OCI-M2 (cell line): ENCODE results near the gene SLFNL1.
A peak's percentile ranks its signal among the peaks of the same experiment; 100 is the strongest.

Source experiments
- DNase-seq: peaks from one replicate; lab custom pipeline; 2025; ENCODE audit not compliant: unreplicated experiment; lab: John Stamatoyannopoulos, UW

SLFNL1 gene

DNA sequence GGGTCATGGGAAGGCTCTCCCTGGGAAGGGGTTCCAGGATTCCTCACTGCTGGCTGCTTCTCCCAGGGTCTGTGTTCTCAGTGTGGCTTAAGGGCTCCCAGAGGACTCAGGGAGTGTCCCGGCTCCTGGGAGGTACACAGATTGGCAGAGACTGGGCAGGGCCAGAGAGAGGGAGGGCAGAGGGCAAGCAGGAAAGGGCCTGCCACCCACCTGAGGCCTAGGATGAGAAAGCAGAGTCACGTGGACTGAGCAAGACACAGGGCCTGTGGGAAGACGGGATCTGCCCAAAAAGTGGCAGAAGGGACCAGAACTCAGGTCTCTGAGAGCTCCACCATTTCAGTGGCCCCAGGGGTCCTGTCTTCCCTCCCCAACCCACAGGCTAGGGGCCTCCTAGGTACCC is 871 bp downstream of the SLFNL1 start:
- DNase-seq = no peak

DNA sequence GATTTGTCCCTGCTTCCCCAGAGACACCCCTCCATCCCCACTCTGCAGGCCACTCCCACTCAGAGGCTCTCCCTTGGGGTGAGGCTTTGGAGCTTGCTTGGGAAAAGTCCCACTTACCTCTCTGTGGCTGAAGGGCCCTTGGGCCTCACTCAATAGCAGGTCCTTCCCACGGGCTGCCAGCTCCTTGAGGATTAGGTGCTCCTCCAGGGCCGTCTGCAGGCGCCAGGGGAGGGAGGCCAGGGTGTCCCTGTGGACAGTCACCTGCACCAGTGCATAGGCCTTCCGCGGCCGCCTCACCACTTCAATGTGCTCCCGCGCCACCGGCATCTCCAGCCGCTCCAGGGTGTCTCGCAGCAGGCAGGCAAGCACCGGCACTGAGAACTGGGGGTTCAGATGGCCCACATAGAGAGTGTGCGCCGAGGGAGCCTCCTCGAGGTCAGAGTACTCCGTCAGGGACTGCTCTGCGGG is 1.4 kb downstream of the SLFNL1 start:
- DNase-seq = no peak

DNA sequence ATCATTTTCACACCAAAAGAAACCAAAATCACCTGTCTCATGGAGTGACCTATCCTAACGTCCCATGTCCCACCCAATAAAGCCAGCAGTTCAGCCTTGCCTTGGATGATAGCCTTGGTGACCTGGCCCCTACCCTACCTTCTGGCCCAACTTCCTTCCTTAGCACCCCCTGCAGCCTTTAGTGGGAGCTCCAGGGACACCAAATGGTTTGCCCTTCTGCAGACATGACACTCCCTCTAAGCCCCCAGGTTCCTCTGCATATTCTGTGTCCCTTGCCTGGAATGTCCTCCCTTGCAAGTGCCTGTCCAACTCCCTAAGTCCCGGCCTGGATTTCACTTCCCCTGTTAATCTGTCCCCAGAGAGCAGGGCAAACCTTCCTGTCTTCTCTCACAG is 2.2 kb downstream of the SLFNL1 start:
- no peak for DNase-seq

DNA sequence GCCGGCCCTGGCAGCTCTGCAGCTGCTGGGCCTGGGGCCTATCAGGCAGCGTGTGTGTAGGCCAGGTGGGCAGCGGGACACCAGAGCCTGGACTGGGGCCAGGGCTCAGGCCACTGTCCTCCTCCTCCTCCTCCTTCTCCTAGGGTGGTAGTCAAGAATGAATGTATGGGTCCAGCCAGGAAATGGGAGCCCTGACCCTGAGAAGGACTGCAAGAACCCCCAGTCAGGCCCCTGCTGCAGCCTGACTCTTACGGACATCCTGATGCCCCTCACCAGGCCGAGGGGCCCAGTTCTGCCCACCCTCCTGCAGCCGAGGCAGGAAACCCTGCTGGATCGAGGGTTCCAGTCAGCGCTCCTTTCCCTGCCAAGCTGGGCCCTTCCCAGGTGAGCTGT is 3.5 kb downstream of the SLFNL1 start:
- no peak for DNase-seq

DNA sequence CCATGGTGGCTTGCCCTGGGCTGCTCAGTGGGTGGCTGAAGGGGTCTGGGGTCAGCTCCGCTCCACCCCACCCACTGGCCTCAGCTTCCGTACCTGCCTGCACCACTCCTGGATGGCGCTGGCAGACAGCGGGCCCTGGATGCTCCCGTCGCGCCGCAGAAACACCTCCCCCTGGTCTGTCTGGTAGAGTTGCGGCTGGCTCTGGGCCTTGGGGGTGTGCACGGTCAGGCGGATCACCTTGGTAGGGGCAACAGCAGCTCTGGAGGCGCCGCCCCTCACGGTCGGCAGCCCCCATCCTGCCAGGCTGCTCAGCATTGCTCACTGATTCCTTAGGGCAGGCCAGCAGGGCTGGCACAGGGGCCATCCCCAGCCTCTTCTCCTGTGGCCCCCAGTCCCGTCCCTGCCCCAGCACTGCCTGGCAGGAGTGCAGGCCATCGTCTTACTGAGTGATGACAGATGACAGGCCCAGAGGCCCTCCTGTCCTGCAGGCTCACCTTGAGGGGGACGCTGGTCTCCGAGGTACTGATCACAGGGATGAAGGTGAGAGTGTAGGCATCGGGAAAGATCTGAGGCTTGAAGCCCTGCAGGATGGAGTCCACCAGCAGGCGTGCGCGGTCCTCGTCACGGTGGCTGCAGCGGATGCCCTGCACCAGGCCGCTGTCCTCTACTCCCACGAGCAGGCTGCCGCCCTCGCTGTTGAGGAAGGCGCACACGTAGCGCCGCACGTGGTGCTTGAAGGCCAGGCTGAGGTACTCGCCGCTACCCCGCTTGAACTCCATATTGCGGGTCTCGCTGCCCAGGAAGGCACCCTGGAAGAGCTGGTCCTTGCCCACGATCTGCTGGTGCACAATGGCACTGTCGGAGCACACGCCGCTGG is 4.1 kb downstream of the SLFNL1 start:
- DNase-seq = no peak

DNA sequence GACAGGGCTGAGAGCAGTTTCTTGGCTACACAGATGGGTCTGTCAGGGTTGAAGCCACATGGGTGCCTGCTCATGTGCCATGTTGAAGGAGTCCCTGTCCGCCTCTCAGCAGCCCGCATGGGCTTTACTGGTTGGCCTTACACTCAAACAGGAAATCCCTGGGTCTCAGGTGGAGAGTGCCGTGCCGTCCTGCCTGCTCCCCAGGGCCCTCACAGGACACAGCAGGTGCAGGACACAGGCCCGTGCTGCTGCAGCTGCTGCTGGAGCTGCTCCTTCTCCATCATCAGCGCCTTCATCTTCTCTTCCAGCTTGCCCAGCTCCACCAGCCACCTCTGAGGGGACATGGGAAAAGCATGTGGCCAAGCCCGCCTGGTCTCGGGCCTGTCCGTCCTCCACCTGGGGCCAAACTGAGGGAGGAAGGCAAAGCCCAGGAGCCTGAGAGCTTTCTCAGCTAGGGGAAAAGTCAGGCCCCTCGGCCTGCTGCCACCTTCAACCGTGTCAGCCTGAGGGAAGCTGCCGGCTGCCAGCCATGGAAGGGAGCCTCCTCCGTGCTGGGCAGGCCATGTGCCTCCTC is 5.5 kb downstream of the SLFNL1 start:
- DNase-seq = no peak

DNA sequence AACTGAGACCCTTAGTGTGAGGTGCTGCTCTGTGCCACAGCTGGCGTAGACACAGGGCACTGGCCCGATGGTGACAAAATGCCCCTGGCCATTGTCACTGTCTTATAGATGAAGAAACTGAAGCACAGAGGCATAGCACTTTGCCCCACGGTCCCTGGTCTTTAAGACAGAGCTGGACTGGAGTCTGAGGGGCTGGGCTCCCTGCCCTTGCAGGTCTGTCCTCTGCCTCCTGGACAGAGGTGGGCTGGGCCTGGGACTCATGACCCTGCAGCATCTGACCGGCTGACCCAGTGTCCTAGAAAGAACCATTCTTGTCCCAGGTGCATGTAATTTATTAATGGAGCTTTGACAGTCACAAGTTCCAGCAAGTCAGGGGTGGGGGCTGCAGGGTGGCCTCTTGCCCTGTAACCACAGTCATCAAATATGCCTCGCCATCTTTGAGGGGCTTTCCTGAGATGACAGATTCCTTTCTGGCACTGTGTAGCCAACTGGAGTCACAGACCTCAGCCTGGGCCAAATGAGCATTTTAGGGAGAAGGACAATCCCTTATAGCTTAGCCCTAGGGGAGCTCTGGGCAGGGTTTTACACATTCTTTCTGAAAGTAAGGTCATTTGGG is 6.1 kb downstream of the SLFNL1 start:
- no peak for DNase-seq

DNA sequence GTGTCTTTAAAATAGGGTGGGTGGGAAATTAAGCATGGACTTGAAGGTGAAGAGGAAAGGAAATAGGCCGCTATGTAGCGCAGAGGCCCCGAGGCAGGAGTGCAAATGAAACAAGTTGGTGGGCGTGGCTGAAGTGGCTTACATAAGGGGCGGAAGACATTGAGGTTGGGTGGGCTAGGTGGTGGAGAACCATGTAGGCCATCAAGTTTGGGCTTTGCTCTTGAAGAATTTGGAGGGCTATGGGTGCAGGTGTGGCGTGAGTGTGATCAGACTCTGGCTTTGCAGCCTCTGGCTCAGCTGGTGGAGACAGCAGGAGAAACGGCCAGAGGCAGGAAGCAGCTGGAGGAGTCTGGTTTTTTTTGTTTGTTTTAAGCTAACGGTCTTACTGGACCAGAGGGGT is 6.7 kb downstream of the SLFNL1 start:
- DNase-seq = no peak

DNA sequence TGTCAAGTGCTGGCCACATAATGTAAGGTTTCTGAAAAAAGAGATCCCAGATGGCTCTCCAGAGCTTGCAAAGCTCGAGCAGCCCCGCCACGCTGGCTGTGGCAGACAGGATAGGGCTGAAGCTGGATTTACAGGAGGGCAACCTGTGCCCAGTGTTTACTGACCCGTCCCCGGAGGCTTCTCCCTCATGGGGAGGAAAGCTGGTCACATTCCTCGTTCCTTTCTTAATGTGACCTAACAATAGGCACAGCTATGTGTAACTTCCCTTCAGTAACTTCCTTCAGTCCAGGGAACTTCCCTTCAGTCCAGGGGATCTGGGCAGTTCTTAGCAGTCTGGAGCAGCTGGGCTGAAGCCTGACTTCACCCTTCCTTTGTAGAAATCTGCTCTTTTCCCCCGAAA is 7.7 kb downstream of the SLFNL1 start:
- no peak for DNase-seq

DNA sequence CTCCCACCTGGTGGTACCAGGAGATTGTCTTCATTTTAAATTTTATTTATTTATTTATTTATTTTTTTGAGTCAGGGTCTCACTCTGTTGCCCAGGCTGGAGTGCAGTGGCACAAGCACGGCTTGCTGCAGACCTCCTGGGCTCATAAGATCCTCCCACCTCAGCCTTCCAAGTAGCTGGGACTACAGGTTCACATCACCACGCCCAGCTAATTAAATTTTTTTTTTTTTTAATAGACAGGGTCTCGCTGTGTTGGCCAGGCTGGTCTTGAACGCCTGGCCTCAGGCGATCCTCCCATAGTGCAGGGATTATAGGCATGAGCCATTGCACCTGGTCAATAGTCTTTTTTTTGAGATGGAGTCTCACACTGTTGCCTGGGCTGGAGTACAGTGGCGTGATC is 8.5 kb downstream of the SLFNL1 start:
- no peak for DNase-seq

DNA sequence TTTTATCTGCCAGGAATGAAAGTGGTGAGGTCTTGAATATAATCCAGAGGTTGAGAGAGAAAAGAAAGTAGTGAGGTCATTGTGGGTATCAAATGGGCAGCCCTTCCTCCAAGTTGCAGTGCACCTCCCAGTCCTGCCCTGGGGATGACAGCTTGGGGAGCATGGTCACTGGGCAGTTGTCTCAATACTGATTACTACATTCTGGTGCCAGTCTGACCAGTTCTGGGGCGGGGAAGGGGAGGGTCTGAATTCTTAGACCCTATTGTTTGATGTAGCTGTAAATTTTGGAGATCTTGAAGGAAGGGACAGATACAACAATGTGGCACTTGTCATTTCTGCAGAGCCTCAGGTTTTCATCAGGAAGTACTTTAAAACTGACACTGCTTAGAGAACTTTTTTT is 11.2 kb downstream of the SLFNL1 start:
- no peak for DNase-seq

DNA sequence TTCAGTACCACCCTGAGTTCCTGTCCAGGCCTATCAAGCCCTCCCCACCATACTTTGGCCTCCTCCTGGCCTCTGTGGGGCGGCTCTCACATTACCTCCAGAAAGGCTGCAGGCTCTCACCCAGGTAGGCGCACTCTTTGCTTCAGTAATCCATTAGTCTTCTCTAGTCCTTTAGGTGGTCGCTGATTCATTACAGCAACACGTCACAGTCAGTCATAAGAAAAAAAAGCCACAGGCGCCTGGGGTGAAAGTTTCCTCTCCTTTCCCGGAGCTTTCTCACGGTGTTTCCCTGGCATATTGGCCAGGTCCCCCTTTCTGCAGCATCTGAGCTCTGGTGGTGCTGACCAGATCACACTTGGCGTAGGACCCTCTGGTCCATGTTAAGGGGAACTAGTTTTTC is 12.1 kb downstream of the SLFNL1 start:
- no peak for DNase-seq

DNA sequence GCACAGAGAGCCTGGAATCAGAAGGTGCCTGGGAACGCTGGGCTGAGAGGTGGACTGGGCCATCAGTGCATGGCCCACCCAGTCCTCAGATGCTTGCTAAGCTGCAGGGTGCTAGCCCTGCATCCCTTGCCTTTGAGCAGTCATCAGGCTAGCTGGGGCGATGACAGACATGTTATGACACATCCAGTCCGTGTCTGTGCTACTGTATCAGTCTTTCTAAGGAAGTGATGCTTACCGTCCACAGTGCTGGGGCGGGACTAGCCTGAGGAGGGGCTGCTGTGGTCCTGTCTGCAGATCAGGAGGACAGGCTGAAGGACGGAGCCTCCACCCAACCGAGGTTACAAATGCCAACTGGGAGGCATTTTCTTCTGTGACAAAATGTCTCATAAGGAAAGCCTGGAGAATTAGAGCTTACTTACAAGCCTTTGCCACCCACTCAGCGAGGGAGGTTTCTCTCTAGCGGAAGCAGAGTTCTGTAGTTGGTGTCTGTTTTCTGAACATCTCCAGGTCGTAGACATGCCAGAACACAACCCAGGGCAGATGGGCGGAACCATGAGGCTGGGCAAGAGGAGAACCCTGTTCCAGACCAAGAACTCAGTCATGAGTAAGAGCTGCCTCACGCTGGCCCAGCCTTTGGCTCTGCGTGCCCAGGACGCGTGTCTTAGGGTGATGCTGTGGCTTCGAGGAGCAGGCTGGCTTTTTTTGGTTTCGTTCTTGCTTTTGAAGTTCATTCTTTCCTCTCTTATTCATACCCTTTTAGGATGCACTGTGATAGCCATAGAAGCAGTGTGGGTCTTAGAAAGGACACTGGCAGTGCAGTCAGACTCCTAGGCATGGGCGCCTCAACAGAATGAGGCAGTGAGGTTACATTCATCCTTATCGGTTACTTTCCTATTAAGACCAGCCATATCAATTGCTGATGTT is 14.3 kb downstream of the SLFNL1 start:
- no peak for DNase-seq

DNA sequence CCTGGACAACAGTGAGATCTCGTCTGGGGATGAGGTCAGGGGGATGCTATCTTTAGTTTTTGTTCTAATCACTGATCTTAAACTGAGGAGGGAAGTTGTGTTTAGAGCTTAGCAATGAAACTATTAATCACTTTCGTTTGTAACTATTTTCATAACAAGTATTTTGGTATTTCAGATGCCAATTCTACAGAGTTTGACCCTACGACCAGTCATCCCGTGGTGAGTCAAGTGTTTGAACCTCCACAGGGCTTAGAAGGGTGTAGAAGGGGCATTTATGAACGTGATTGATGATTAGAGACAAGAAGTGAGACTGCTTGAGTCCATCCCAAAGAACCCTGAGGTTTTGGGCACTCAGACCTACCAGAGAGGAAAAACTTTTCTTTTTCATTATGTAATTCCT is 15.6 kb downstream of the SLFNL1 start:
- DNase-seq = no peak

DNA sequence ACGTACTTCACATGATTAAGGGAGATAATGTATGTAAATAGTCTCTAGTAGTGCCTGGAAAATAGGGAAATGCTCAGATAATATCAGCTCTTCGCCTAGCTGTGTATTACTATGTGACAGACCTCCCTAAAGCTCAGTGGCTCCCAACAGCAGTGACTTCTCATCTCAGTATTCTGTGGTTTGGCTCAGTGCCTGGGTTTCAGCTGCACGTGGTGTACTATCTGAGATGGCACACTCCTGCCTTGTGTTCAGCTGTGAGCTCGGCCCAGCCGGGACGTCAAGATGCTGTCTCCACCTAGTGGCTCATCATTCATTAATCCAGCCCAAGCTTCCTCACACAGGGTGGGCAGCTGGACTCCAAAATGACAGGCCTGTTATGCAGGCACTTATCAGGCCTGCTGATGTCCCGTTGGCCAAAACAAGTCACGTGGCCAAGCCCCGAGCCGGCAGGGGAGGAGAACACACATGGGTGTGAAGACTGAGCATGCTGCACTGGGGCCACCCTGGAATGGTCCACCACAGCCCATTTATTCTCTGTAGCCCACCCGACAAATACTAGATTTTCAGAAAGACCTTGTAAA is 17.8 kb downstream of the SLFNL1 start:
- peak; percentile 67 for DNase-seq

DNA sequence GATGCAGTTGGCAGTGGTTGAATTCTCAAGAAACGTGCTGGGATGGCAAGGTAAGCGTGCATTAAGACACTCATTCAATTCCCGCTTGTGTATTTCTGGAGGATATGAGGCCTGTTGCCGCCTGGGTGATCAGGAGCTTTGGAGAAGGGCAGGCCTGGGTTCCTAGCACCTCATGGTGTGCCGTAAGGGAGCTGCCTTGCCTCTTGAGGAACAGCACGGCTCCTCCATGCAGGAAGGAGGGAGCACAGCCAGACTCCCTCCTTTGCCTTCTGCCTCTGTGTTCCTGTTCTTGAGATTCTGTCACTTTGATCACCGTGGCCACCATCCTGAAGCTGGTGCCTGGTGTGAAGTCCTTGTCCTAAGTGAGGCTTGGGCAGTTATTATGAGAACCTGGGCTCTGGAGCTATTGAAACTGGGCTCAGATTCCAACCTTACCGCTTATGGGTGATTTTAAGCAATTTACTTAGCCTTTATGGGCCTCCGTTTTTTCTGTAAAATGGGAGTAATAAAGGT is 18.3 kb downstream of the SLFNL1 start:
- DNase-seq = no peak

DNA sequence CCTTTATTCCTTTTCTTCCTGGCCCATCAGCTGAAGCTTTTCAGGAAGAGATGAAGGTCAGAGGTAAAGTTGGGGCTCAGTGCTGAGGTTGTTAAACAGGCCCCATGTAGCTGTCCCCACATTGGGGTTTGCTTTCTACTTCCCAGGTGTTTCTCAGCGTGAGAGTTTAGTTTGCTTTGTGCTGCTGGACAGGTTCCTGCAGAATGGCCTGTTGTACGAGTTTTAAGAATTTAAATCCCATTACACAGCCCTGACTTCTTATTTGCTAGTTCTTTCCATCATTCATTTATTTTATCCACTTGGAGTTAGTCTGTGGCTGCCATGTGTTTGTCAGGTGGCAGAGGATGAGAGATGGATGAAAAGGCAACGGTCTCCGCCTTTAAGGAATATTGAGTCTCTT is 22.9 kb downstream of the SLFNL1 start:
- no peak for DNase-seq

DNA sequence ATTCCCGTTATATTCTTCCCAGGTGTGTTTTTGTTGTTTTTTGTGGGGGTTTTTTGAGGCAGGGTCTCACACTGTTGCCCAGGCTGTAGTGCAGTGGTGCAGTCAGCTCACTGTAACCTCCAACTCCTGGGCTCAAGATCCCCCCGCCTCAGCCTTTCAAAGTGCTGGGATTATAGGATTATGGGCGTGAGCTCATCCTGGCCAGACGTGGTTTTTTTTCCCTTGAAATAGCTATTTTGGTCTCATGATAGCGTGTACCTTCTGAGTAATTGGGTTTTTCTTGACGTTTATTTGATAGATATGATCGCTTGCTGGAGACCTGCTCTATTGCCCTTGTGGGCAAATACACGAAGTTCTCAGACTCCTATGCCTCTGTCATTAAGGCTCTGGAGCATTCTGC is 24.4 kb downstream of the SLFNL1 start:
- DNase-seq = no peak

DNA sequence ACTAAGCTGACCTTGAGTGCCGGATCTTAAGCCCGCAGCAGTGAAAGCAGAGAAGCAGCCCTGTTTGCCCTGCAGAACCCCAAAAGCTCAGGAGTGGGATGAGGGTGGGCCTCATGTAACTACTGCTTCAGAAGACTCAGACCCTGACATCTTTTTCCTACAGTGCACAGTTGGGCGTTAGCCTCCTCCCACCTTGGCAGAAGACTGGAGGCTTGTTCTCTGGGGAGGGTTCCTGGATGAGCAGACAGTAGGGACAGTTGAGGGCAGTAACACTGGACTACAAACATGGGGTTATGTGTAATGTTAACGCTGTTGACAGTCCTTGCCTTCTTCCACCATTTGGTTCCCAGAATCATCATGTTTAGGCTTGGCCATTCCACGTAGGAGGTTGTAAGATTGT is 32.5 kb downstream of the SLFNL1 start:
- no peak for DNase-seq

DNA sequence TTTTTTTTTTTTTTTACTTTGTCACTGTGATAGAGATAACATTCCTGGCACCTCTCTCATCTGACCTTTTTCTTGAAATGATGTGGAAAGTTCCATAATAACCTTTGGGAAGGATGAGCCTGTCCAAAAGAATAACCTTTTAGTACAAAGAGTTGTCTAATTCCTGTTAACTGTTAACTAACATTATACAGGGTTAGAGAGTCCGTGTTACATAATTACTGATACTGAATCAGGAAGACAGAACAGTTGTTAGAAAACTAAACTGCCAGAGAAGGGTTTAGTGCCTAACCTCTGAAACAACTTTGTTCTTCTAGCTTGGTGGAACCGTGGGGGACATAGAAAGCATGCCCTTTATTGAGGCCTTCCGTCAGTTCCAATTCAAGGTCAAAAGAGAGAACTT is 33.2 kb downstream of the SLFNL1 start:
- DNase-seq = no peak
